Activated T-helper 9 cell treated with anti-CD3 and anti-CD28 coated beads, Interleukin-2, amount 50 U/mL, for 16 hours (primary cell): ENCODE results near the gene MAP3K7CL.
"Not testable (repeated sequence)": the region's sequence is repeated elsewhere in the genome, so short reads cannot be mapped to it uniquely, and the experiment has no call there.

Source experiments
- DNase-seq: peaks from one replicate; pipeline ENCODE4 v3.0.0-alpha.2; 2020; ENCODE audit warnings: low read depth

The MAP3K7CL gene

DNA sequence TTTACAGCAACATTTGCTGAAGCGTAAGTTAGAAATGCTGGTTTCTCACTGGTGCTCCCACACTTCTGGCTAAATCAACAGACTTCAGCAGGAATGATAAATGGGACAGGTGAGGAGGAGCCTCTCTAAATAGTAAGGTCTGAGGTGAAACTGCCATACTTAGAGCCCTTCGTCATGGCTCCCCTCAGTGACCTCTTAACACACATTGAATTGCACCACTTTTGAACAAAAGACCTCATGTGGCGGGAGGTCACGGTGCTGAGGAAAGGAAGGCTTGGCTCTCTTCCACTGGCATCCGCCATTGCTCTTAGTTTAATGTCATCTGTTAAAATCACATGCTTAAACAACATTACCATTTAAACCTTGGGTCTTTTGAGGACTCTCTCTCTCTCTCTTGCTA is 3.4 kb downstream of the MAP3K7CL start:
- DNase-seq, result no peak

DNA sequence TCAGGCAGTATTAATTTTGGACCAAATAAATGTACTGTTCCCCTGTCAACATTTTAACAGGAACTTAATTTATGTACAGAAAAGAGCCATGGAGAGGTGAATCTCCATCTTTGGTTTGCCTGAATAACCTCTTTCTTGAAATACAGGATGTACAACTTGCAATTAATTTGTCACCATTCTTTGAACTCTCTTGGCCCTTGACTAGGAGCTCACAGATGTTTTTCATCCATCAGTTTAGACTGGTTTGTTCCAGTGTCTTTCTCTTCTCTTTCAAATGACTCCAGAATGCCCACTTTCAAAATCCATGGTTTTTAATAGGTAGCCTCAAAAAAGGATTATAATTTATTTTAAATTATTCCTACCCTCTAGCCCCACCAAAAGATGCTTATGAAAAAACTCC is 5.0 kb downstream of the MAP3K7CL start:
- DNase-seq, result no peak

DNA sequence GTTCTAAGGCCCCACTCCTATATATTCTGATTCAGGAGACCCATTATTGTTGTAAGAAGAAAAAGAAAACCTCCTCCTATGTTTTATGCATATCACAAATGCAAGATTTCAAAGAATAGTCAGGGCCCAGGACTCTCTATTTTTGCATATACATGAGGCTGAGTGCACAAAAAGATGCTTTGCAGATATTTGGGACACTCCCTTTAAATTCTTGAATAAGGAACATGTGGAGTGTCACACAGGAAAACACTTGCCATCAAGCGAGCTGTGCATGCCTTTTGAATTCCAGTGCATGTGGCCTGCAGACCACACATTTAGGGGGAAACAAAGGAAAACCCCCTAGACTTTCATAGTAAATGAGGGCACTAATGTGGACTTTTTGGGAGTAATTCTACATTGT is 5.6 kb downstream of the MAP3K7CL start:
- DNase-seq, result no peak

DNA sequence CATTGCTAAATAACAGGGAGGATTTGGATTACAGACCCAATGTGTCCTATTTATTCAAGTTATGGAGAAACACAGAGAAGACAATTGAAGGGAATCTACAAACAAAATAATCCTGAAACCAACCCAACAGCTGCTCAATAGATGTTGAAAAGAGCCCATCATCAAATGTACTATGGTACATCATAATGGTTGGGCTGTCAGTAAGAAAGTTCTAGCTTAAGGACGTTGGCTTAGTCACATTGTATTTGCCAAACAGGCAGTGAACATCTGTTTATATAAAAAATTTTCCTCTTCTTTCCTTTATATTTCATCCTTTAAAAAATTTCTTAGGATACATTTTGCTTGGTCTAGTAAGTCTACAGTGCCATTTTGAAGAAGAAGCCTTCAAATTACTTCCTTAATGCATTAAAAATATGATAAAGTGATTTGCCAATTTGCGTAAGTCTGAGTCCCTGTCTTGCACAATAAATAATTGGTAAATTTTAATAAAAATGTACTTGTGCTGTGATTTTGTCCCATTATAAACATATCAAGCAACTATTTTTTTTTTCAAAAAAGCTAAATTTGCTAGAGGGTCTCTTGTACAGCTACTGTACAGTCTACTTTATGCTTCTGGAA is 14.4 kb downstream of the MAP3K7CL start:
- no peak for DNase-seq

DNA sequence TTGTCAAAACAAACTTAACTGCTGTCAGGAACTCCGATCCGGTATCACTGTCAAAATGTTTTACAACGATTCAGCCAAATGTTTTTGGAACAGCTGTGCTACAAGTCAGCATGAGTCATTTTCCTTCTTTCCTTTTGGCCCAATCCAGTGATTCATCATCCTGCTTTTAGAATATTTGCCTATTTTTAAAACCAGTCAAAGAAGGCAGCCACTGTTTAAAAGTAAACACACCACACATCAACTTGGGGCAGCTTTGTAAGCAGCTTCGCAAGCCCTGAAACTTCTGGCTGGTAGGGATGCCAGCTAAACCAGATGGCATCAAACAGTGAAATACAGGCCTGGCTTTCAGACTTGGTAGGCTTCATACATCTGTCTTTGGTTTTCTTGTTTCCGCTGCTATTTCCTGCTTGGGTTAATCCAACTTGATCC is 14.9 kb downstream of the MAP3K7CL start:
- DNase-seq, result no peak

DNA sequence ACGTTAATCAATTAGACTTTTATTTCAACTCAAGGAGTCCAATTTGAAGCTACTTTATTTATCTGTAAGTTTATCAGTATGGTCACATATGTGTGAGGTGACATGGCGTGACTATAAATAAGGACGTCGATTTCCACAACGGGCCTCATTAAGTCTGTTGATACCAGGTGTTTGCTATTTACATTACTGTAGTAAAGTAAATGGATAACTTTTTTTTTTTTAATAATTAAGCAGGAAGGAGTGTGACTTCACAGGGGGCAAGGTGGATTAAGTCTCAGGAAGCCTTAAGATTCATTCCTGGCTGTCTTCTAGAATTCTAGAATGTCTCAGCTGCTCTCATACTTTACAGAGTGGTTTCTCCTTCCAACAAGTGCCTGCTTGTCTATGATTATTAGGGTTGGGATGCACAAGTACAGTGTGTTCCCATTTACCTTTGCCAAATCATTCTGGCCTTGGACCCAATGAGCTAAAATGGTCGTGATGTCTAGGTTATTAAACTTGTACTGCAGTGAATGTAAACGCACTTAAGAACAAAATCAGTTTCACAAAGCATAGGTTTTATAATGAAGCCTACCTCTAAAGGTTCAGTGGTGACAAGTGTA is 15.5 kb downstream of the MAP3K7CL start:
- no peak for DNase-seq

DNA sequence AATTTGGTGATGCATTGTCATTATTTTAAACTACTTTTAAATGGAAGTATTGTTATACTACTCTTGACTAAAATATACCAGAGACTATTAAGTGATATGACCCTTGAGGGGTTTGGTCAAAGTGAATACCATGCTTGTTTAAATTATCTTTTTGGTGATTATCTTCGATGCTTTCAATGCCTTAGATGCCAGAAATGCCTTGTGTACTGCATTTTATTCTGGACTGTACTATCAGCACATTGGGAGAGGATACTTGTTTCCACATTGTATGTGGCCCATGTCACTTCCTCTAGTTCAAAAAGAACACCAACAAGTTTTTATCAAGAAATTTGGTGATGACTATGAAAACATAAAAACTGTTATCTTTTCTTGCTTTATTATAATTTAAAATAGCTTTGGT is 16.3 kb downstream of the MAP3K7CL start:
- DNase-seq, result no peak

DNA sequence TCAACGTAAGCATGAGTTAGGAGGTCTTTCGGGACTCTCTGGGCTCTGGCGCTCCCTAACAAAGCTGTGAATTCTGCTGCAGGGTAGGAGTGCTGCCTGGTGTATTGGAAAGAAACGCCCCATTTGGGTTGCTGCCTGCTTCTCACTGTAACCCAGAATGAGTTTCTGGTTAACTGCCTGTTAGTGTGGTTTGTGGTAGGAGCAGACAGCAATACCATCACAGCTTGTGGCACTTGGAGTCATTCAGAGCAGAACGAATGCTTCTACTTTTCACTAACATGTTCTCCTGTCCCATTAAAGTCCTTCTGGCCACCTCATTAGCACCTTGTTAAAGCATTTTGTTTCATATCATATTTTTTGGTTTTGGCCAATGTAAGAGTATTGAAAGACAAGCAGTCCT is 18.1 kb downstream of the MAP3K7CL start:
- DNase-seq, result no peak

DNA sequence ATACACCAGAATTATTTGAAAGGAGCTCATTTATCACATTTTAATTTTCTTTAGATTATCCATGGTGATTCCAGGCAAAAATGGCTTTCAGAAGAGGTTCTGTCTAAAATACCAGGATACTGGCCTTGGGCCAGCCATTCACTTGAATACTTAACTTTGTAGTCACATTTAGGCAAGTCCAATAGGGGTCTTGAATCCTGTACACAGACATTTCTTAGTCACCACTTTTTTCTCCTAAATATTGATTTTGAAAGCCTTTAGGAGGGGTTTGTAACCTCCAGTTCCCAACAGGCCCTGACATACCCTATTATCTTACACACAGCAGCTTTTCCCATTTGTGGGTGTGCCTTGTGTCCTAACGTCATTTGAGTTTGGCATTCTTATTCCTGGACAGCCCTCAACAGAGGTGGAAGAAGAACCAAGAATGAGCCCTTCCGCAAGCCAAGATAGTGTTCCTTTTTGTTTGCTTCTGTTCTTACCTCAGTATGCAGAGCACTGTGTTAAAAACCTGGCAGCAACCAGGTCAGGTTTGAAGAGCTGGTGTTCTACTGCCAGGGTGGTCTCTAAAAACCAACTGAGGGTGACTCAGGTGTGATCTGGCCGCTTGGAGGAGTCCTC is 19.5 kb downstream of the MAP3K7CL start:
- no peak for DNase-seq

DNA sequence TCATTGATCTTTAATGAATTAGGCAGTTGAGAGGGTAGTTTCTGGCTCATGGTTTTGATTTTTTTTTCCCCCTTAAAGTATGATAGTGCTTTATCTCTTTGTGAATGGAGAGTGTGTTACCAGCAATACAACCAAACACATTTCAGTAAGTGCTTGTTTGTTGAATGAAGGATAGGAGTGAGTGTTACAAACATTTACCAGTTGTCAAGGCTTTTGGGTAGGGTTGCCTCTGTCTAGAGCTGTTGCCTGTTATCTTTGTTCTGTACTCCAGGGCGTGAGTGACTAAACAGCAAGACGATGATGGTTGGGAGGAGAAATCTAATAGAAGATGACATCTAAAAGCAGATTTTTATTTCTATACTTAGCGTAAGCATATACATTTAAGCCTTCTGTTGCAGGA is 21.5 kb downstream of the MAP3K7CL start:
- no peak for DNase-seq

DNA sequence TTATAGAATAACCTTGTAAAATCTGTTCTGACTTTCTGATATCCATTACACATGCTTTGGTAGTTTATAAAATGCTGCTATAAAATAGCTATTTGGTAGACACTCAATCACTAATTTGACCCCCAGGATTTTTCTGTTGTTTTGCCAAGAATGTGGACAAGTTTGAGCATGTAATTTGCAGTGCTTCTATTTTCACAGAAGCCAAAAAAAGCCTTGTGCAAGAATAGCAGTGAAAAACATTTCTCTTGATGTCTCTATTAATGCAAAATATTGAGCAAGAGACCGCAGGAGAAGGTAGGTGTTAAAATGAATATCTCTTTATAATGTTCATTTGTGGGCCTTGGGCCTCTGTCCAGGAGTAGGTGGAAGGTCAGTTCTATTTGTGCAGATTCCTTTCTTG is 22.5 kb downstream of the MAP3K7CL start:
- DNase-seq, result no peak

DNA sequence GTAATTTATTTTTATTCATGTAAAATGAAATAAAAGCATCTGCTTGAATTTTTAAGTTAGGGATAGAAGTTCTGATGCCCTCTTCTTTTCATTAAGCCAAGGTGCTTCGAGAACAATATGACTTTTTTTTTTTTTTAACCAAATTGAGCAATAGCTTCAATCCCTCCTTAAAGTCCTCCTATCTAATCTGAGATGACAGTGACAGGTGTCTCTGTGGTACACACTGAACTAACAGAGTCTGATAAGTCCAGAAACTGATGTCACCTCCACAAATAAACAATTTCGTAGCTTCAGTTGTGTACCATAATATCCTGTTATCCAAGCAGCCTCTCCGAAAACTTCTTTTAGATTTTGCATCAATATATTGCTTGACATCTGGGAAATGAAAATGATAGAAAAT is 23.8 kb downstream of the MAP3K7CL start:
- DNase-seq, result no peak

DNA sequence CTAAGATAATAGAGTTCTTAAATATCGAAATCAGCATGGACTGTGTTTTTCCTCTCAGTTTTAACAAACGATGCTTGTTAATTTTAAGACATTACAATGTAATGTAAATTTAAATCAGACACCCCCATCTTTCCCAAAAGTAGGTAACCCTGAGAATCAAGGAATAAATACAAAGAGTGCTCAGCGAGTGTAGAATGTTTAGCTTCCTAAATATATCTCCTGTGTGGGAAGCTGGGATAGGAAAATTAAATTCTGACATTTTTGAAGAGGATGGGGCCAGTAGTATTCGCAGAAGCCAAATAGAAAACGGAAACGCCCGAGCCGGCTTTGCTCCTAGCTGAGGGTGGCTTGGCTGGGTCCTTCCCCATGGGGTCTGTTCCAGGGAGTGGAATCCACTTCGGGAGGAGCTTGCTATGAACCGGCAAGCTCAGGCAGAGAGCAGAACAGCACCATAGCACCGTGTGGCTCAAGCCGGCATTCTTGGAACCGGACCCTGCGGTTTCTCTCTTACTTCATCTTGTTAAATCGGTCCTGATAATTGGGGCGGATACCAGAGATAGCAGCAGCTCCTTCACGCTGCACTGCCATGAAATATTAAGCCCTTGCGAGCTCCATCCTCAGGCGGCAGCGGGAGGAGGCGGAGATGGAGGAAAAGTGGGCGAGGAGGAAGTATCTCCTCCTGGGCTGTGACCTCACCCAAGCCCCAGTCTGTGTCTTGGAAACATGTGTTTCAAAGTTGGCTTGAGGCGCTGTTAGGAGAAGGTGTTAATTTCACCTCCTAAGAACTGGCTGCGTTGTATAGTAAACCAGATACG is 24.9 kb downstream of the MAP3K7CL start:
- no peak for DNase-seq

DNA sequence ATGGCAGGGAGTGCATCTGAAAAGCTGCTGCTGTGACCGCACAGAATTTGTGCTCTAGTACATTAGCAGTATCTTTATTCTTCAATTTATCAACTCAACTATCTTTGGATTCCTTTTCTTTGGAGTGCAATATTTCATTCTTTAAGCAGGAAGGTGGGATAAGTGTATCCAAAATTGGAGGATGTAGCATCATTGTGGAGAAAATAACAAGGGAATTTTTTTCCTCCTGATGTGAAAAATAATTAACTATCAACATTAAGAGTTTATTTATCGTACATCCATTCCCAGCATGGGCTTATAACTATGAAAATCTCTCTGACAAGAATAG is 25.5 kb downstream of the MAP3K7CL start:
- no peak for DNase-seq

DNA sequence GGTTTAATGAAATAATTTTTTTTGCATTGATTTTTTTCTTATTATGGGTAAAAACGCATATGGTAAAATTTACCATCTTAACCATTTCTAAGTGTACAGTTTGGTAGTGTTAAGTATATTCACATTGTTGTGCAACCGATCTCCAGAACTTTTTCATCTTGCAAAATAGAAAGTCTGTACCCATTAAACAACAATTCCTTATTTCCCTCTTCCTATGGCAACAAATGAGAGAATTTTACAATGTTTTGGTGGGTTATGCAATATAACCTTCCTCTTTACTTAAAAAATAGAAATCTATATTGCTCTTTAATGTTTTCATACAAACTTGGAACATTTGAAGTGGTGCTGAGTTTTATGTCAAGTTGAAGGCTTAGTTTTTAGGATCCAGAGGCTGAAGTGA is 26.6 kb downstream of the MAP3K7CL start:
- no peak for DNase-seq

DNA sequence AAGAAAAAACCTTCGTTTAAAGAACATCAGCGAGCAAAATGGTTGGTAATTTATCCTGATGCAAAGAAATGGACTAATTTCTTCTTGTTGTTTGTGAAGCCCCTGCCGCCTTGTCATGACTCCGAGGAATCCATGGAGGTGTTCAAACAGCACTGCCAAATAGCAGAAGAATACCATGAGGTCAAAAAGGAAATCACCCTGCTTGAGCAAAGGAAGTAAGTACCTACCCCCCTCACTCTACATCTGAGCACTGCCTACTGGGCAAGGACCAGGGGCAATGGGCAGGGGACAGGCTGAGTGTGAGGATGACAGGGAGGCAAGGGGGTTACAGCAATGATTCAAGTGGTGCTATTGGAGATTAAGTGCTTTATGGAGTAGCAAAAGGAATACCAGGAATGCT is 29.4 kb downstream of the MAP3K7CL start:
- no peak for DNase-seq

DNA sequence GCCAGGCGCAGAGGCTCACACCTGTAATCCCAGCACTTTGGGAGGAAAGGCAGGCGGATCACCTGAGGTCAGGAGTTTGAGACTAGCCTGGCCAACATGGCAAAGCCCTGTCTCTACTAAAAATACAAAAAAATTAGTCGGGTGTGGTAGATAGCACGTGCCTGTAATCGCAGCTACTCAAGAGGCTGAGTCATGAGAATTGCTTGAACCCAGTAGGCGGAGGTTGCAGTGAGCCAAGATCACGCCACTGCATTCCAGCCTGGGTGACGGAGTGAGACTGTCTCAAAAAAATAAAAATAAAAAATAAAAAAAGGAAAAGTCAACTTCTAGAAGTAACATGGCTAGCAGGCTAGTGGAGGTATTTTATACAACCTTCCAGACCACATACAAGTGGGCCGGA is 32.4 kb downstream of the MAP3K7CL start:
- not testable (repeated sequence) for DNase-seq

DNA sequence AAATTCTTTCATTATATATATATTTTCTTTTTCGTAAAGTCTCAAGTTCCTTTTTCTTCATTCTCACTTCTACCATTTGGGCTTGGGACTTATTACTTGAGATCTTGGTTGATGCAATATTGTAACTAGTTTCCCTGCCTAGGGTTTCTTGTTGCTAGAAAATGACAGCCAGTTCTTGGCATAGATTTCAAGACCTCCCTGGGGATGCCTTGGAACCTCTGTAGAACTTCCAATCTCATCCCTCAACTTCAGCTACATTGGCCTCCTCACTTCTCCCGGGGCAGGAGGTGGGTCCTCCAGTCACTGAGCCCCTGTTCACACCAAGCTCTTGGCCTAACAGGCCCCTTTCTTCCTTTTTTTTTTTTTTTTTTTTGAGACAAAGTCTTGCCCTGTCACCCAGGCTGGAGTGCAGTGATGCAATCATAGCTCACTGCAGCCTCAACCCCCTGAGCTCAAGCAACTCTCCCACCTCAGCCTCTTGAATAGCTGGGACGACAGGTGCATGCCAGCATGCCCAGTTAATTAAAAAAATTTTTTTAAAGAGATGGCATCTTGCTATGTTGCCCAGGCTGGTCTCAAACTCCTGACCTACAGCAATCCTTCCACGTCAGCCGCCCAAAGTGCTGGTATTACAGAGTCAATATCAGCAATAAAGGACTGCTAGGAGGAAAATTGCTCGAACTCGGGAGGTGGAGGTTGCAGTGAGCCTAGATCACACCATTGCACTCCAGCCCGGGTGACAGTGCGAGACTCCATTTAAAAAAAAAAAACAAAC is 33.1 kb downstream of the MAP3K7CL start:
- no peak for DNase-seq

DNA sequence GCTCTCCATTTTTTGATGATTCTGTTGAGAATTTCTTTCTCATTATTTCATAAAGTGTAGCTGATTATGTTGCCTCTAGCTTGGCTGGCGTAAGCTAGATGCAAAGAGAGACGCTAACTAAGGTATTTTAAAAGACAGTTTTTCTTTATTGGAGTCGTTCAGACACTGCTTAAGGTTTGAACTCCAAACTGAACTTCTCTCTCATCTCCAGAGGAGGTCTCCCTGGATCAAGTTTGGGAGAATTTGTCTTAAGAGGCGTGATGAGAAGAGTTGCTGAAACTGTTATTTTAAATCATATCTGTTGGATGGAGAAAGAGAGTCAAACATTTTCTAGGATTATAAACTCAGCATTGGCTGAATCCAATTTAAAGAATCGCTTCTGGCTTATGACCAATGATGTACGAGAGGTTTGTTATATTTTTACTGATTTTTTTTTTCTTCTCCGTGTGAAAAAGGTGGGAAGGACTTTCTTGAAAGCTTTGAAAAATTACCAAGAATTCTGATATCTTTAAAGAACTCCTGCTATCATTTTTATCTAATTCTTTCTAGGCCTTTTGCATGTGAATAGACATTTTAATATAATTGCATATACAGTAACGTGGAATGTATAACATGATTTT is 34.0 kb downstream of the MAP3K7CL start:
- no peak for DNase-seq

DNA sequence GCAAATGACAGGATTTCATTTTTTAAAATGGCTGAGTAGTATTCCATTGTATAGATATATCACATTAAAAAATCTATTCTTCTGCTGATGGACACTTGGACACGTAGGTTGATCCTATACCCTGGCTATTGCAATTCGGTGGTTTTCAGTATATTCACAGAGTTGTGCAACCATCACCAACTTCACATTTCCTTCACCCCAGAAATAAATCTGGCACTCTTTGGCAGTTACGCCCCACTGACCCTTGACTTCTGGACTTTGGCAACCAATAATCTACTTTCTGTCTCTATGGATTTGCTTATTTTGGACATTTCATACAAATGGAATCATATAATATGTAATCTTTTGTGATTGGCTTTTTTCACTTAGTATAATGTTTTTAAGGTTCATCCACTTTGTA is 35.9 kb downstream of the MAP3K7CL start:
- no peak for DNase-seq

DNA sequence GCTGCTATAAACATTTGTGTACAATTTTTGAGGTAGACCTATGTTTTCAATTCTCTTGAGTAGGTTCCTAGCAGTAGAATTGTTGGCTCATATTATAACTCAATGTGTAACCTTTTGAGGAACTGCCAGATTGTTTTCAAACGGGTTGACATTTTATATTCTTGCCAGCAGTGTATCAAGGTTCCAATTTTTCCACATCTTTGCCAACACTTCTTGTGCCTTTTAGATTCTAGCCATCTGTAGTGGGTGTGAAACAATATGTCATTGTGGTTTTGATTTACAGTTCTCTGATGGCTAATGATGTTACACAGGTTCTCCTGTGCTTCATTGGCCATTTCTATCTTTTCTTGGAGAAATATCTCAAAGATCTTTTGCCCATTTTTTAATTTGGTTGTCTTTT is 36.4 kb downstream of the MAP3K7CL start:
- no peak for DNase-seq

DNA sequence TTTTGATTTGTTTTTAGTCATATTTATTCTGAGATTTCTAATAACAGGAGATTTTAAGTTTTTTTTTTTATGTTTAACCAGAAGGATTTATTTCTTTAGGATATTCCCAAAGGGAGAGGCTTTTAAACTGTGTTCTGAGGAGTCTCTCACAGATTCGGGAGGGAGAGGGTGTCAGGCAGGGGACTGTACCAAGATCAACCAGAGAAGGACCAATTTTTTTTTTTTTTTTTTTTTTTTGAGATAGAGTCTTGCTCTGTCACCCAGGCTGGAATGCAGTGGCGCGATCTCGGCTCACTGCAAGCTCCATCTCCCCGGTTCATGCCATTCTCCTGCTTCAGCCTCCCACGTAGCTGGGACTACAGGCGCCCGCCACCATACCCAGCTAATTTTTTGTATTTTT is 37.0 kb downstream of the MAP3K7CL start:
- not testable (repeated sequence) for DNase-seq
